ENCODE measurements around the gene FADD.

FADD gene

GRCh38 chr11:70187771-70188170 is 15.3 kb upstream of the FADD start:
- no peaks in the 10 kb centered on the region for H3K36me3 Mint-ChIP-seq (ENCODE audit: low read depth)
- peaks cover 4% of the 10 kb centered on the region for H3K4me1 Mint-ChIP-seq
- DNase-seq = no peak
- H3K27me3 Mint-ChIP-seq (ENCODE audit: low read depth, poor library complexity) = peaks cover 38% of the 10 kb centered on the region
- TF ChIP-seq CTCF (IDR thresholded peaks at IDR 0.05) = no peak
- no peak overlapping the region for H3K4me3 Mint-ChIP-seq
- no peaks in the 10 kb centered on the region for H3K9me3 Mint-ChIP-seq
- no peak overlapping the region for H3K27ac Mint-ChIP-seq

GRCh38 chr11:70189622-70190021 is 13.5 kb upstream of the FADD start:
- peaks cover 40% of the 10 kb centered on the region for H3K27me3 Mint-ChIP-seq (ENCODE audit: low read depth, poor library complexity)
- DNase-seq = no peak
- TF ChIP-seq CTCF (IDR thresholded peaks at IDR 0.05) = no peak
- no peaks in the 10 kb centered on the region for H3K36me3 Mint-ChIP-seq (ENCODE audit: low read depth)
- H3K27ac Mint-ChIP-seq = no peak overlapping the region
- H3K9me3 Mint-ChIP-seq = no peaks in the 10 kb centered on the region
- H3K4me3 Mint-ChIP-seq = no peak overlapping the region
- peaks cover 4% of the 10 kb centered on the region for H3K4me1 Mint-ChIP-seq

- DNase-seq = peak; percentile 94
- TF ChIP-seq CTCF (IDR thresholded peaks at IDR 0.05) = peak; percentile 98
- H3K9me3 Mint-ChIP-seq = no peaks in the 10 kb centered on the region
- no peak overlapping the region for H3K27ac Mint-ChIP-seq
- no peaks in the 10 kb centered on the region for H3K36me3 Mint-ChIP-seq (ENCODE audit: low read depth)
- H3K27me3 Mint-ChIP-seq (ENCODE audit: low read depth, poor library complexity) = peaks cover 40% of the 10 kb centered on the region
- peaks cover 4% of the 10 kb centered on the region for H3K4me1 Mint-ChIP-seq
- H3K4me3 Mint-ChIP-seq = no peak overlapping the region
These were observed 11.5 kb upstream of the FADD start for GRCh38 chr11:70191495-70192140.

GRCh38 chr11:70192666-70193410 is 10.3 kb upstream of the FADD start:
- no peak overlapping the region for H3K4me3 Mint-ChIP-seq
- TF ChIP-seq CTCF (IDR thresholded peaks at IDR 0.05) = no peak
- H3K36me3 Mint-ChIP-seq (ENCODE audit: low read depth) = no peaks in the 10 kb centered on the region
- no peak overlapping the region for H3K27ac Mint-ChIP-seq
- peaks cover 4% of the 10 kb centered on the region for H3K4me1 Mint-ChIP-seq
- no peak for DNase-seq
- H3K27me3 Mint-ChIP-seq (ENCODE audit: low read depth, poor library complexity) = peaks cover 34% of the 10 kb centered on the region
- H3K9me3 Mint-ChIP-seq = no peaks in the 10 kb centered on the region

- H3K36me3 Mint-ChIP-seq (ENCODE audit: low read depth) = no peaks in the 10 kb centered on the region
- H3K9me3 Mint-ChIP-seq = no peaks in the 10 kb centered on the region
- no peak for DNase-seq
- no peak overlapping the region for H3K27ac Mint-ChIP-seq
- no peak overlapping the region for H3K4me3 Mint-ChIP-seq
- no peak for TF ChIP-seq CTCF (IDR thresholded peaks at IDR 0.05)
- H3K4me1 Mint-ChIP-seq = peaks cover 4% of the 10 kb centered on the region
- H3K27me3 Mint-ChIP-seq (ENCODE audit: low read depth, poor library complexity) = peaks cover 27% of the 10 kb centered on the region
These were observed 9.4 kb upstream of the FADD start for GRCh38 chr11:70193411-70194292.

Data from nephron progenitor cell (in vitro differentiated cells).